ENCODE data around the gene SLF1.

DNA sequence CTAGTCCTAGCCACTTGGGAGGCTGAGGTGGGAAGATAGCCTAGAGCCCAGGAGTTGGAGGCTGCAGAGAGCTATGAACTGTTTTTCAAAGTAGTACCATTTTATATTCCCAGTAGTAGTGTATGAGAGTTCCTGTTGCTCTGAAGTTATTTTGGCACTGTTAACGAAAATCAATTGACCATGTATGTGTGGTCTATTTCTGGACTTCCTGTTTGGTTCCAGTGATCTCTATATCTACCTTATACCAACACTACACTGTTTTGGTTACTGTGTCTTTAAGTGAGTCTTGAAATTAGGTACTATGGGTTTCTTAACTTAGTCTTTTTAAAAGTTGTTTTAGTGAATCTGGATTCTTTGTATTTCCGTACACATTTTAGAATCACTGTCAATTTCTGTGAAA is 13.6 kb downstream of the SLF1 start:
- TF ChIP-seq, protein P1, sequence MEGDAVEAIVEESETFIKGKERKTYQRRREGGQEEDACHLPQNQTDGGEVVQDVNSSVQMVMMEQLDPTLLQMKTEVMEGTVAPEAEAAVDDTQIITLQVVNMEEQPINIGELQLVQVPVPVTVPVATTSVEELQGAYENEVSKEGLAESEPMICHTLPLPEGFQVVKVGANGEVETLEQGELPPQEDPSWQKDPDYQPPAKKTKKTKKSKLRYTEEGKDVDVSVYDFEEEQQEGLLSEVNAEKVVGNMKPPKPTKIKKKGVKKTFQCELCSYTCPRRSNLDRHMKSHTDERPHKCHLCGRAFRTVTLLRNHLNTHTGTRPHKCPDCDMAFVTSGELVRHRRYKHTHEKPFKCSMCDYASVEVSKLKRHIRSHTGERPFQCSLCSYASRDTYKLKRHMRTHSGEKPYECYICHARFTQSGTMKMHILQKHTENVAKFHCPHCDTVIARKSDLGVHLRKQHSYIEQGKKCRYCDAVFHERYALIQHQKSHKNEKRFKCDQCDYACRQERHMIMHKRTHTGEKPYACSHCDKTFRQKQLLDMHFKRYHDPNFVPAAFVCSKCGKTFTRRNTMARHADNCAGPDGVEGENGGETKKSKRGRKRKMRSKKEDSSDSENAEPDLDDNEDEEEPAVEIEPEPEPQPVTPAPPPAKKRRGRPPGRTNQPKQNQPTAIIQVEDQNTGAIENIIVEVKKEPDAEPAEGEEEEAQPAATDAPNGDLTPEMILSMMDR (IDR thresholded peaks at IDR 0.05) = no peak
- no peak for TF ChIP-seq POLR2A (IDR thresholded peaks at IDR 0.05)
